GM19099 (cell line): Measurements from ENCODE around the gene GJA3.

Experiments used
- POLR2A ChIP-seq: IDR thresholded peaks from 3 replicates; pipeline ENCODE4 v1.6.1; 2011; ENCODE audit warnings: low read depth; ENCODE audit not compliant: insufficient read length; ENCODE audit errors: extremely low read depth

Gene GJA3

DNA sequence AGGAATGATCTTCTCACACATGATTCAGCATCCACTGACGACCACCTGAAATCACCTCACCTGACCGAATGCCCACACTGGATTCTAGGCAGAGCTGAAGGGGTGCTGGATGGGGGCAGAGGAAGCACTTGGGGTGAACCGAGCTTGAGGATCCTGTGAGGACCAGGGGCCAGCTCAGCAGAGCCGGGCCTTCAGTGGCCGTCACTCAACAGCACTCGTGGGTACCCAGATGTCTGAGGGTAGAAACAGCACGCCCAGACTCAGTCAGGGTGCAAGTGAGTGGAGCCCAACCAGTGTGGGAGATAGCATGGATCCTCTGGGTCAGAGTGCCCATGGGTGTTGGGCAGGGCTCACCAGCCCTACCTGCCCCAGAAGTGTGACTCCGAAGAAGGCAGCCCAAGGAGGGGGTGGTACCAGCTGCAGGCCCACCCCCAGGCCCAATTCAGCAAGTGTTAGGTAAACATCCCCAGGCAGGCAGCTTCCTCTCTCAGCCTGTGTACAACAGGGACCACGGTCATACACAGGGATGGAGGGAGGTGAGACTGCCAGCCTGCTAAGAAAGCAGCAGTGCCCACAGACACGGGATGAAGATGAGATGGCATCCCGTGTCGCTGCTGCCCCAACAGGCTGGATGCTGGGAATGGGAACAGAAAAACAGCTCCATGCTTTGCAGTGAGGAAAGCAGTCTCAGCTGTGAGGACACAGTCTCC, 16.6 kb downstream of the GJA3 start:
- TF ChIP-seq POLR2A: no peak

DNA sequence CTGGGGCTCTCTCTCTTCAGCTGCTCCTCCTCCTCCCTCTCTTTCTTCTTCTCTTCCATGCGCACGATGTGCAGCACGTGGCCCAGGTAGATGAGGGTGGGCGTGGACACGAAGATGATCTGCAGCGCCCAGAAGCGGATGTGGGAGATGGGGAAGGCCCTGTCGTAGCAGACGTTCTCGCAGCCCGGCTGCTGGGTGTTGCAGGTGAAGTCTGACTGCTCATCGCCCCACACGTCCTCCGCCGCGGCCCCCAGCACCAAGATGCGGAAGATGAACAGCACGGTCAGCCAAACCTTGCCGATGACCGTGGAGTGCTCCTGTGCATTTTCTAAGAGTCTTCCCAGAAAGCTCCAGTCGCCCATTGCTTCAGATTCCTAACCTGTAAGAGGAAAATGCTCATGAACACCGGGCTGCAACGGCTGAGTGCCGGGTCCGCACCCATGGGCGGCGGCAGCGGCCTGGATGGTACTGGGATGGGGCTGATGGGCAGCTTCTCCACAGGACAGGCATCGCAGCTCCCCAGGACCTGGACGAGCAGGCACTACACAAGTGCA, 17.8 kb downstream of the GJA3 start:
- no peak for TF ChIP-seq POLR2A

DNA sequence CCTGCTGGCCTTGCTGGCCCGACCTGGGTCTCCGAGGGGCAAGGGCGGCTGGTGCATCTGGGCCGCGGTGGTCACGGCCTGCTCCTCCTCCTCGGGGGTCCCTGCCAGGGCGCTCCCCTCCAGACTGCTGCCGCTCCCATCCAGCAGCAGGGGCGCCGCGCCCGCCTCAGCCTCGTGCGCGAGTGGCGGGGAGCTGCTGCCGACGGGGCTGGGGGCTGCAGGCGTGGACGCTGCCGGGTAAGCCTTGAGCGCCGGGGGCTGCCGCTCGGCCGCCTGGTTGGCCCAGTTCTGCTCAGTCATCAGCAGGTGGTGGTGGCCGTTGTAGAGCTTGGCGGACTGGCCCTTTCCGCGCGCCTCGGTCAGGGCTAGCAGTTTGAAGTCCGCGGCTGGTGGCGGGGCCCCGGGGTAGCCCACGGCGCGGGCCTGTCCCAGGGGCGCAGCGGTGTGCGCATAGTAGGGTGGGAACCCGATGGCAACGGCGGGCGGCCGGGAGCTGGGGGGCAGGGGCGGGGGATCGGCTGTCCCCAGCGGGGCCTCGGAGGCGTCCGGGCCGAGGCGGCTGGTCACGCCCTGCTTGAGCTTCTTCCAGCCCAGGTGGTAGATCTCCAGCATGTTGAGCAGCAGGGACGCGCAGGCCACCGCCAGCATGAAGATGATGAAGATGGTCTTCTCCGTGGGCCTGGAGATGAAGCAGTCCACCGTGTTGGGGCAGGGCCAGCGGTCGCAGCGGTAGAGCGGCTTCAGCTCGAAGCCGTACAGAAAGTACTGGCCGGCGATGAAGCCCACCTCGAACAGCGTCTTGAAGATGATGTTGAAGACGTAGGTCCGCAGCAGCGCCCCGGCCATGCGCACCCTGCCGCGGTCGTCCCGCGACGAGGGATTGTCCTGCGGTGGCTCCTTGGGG, 18.6 kb downstream of the GJA3 start:
- TF ChIP-seq POLR2A: no peak

DNA sequence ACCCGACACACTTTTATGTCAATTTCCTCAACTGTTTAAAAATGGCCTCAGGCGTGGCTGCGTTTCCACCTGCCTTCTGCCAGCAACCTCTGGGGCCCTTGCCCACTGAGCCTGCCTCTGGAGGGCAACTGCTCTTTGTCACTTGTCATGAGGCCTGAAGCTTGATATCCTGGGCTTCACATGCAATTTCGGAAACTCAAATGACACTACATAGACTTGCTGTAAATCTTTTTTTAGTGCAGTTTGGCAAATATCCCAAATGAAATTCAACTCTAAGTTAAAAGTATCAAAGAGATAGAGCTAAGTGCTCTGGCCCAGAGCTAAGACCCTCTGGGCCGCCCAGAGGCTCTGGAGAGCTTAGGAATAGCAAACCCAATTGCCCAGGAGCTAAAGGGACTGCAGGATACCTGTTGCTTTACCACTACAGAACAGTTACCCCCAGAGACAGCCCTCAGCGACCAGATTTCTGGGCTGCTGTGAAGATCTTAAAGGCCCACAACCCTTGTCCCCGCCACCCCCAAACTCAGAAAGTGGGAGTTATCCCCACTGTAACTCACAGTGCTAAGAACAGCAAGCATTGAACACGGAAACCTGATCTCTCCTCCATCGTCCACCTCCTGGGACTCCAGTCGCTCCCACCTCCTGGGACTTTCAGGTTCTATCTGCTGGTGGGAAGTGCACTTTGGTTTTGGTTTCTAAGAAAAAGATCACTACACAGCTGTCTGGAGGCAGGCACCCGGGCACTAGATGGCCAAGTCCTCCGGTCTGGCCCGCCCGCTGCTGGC, 19.4 kb downstream of the GJA3 start:
- TF ChIP-seq POLR2A: no peak

DNA sequence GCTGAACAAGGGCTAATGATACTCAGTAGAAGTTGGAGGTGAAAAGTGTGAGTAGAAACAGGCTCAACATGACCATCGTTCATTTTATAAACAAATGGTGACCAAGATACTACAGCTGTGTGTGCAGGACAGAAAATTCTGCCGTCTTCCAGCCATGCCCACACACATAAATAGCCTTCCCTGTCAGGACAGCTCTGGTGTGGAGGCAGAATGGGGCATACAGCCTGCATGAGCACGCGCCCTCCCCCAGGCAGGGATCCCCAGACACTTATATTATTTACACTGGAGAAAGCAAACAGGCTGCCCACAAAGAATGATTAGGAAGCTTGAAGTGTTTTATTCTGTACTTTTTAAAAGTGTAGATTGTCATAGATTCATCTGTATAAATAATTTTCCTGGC, 20.4 kb downstream of the GJA3 start:
- TF ChIP-seq POLR2A: no peak

DNA sequence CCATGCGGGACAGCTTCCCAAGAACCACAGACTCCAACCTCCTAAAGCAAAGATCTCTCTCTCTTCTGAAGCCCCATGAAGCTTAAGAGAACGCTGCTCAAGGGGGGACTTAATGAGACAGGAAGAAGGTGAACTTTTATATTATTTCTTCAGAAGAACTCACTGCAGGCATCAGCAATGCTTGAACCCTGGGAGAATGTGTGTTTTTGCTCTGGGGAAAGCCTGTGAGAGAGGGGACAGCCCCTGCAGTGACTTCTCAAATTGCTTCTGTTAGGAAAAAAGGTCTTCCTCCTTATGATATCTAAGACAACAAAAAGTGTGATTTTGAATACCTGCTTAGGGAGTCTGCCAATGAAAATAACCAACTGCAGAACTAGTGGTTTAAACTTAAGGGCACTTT, 23.0 kb downstream of the GJA3 start:
- TF ChIP-seq POLR2A: no peak

DNA sequence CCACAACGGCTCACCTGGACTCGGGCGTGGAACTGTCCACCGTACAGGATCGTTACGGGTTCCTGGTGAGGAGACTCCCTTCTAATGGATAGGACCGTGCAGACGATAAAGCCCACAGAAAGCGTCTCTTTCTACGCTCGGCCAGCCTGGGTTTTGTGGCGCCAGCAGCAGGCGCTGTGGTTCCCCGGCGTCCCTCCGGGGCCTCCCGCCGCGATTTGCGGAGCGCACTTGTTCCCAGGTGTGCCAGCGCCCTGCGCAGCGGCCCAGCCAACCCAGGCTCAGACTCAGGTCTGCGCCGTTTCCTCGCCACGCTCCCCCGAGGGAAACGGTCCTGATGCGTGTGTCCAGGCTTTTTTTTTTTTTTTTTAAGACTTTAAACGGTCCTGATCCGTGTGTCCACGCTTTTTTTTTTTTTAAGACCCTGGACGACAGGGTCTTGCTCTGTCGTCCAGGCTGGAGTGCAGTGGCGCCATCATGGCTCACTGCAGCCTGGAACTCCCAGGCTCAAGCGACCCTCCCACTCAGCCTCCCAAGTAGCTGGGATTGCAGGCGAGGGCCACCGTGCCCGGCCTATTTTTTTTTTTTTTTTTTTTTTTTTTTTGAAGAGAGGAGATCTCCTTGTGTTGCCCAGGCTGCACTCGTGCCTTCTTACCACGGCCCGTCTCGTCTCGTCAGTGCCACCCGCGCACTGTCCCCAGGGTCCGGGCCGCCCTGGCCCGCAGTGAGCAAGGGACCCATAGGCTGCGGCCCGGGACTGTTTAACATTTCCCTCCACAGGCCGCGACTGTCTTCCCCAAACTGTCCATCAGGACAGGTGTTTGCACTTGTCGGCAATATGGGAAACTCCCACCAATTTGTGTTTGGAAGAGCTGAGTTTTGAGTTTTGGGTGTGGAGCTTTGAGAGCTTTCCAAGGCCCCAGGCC, 23.8 kb downstream of the GJA3 start:
- no peak for TF ChIP-seq POLR2A

DNA sequence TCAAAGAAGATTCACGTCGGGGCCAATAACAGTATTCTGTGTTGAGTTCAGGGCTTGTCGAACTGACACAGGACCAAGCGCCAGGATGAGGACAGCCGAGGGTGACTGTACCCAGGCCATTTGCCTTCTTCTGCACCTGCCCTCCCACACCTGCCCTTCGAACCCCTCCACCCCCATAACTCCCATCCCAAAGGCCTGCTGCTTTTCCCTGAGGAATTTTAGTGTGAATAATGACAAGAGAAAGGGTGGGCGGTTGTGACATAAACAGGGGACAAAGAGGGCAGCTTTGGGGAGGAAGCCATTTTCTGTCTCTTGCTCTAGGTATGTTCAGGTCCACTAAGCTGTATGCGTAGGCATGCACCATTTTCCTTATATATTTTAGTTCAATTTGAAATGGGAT, 26.1 kb downstream of the GJA3 start:
- TF ChIP-seq POLR2A: no peak

DNA sequence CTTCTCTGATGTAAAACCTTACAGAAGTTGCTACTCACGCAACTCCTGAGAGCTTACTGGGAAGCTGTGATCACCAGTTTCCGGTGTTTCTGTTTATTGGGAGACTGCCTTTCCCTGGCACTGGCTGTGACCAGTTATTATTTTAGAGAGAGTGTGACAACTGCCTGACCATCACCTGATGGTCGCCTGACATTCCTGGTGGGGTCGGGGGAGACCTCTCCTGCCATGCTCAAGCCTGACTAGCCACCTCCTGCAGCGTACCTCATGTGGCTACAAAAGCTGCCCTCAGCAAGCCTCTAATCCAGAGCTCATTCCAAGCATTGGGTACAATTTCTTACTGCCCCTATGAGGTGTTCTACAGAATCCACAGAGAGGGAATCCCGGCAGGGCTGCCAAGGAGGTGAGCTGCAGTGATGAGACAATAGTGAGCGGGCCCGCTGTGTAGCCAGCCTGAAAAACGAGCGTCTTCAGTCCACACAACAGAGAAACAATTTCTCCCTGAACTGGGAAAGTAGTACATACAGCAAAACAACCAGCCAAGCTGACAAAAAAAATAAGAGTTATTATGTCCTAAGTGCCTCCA, 28.7 kb downstream of the GJA3 start:
- TF ChIP-seq POLR2A: no peak

DNA sequence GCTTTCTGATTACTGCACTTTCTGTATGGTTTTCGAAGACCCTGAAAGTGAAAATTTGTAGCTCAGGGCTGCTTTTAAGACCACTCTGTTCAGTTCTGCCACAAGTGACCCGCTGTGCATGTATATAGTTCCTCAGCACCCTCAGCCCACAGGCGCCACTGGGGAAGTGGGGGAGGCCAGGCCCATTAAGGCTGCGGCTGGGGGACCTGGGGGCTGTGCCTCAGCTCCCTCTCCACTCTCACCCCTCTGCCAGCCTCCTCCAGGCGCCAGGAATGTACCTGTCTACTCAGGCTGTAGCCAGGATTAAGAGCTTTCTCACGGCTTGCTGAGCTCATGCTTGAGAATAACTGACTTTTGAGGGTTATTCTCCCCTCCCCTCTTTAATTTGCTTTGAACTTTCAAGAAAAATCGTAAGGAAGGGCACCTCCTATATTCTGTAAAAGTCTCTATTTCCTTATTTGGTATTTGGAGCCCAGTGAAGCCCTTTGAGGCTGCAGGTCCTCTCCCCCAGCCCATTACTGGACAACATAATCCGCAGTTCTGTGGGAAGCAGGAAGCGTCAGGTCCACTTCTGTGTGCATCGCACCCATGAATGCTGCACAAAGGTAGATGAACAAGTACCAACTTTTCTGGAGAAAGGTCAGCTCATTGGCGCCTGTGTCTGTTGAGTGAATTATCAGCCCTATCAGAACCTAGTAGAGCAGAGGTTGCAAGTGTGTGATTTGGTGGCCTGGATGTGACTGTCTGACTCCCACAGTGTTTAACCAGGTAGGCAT, 29.6 kb downstream of the GJA3 start:
- TF ChIP-seq POLR2A: no peak

DNA sequence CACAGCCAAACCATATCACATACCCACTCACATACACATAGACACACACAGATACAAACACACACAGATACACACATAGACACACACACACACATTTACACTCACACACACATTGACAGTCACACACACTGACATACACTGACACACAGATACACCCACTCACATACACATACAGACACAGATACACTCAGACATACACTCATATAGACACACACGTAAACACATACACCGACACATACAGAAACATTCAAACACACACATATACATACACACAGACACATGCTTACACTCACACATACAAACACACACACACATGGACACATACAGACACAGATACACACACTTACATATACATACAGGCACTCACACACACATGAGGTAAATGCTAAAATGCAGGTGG, 30.2 kb downstream of the GJA3 start:
- TF ChIP-seq POLR2A: no peak

DNA sequence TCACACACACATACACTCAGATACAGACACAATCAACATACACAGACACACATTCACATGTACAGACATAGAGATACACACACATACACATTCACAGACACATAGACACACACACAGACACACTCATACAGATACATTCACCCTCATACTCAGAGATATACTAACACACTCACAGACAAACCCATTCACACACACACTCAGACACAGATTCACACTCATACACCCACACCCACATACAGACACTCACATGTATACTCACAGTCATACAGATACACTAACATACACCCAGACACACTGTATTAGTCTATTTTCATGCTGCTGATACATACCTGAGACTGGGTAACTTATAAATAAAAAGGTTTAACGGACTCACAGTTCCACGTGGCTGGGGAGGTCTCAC, 30.8 kb downstream of the GJA3 start:
- TF ChIP-seq POLR2A: no peak

DNA sequence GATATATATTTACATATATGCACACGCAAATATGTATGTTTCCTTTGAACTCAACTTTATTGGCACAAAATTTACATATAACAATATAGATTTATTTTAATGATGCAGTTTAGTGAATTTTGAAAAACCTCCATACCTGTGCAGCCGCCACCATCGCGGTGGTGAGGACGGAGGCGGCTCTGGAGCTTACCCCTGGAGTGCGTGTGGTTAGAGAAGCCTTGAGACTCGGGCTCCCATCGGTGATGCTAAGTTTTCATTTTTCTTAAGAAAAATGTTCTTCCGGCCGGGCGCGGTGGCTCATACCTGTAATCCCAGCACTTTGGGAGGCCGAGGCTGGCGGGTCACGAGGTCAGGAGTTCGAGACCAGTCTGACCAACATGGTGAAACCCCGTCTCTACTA, 31.8 kb downstream of the GJA3 start:
- no peak for TF ChIP-seq POLR2A

DNA sequence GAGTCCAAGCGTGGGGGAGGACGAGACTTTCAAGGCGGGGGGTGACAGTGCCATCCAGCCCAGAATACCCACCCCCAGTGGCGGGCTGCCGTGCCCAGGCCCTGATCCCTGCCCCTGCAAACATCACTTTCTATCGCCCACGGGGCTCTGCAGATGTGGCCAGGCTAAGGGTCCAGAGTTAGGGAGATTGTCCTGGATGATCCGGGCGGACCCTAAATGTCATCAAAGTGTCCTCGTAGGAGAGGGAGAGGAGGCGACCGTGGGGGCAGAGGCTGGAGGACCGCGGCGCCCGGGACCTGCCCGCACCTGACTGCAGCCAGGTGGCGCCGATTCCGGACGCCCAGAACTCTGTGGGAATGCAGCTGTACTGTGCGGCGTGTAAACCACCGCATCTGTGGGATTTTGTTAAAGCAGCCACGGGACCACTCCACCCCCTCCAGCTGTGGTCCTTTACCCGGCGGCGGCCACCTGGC, 32.4 kb downstream of the GJA3 start:
- no peak for TF ChIP-seq POLR2A
